ENCODE results near the gene LINC01488. TPM values are rescaled to one million over a fixed set of nuclear protein-coding genes. Genes with fewer than 3 reads are reported as not detected.

The LINC01488 gene
- polyA plus RNA-seq, 3 donors from 2014 or later = not detected

DNA sequence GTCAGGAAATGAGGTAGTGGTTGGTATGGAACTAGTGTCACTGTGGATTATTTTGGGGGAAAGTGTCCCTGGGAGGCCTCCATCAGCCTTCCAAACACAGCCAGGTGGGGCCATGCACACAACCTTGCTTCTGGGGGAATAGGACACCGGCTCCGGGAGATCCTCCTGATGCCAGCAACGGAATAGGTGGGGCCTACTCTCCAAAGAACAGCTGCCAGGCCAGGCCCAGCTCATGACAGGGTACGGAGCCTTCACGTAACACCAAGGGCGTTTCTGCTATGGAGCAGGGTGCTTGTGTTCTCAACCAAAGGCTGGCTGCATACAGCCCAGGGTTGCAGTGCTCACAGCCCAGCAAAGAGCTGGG lies 30.6 kb upstream of the LINC01488 start:
- Mint-ChIP-seq H3K36me3 (peaks cover 0 to 5% (median 0%) of the 10 kb centered on the region in 3 donors), H3K4me1 (no peaks in the 10 kb centered on the region), H3K4me3 (no peak overlapping the region), H3K27me3 (ENCODE audit: low read depth in 3 of 3) (peaks cover 9 to 11% (median 10%) of the 10 kb centered on the region in 3 donors), H3K27ac (no peak overlapping the region), H3K9me3 (no peaks in the 10 kb centered on the region)
- DNase-seq = no peak

DNA sequence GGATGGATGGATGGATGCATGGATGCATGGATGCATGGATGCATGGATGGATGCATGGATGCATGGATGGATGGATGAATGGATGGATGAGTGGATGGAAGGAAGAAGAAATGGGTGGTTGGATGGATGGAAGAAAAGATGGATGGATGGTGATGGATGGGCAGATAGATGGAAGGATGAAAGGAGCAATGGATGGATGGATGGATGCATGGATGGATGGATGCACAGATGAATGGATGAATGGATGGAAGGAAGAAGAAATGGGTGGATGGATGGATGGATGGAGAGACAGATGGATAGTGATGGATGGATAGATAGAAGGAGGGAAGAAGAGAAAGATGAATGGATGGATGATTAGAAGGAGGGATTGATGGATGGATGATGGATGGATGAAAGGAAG lies 30.2 kb upstream of the LINC01488 start:
- no peaks in the 10 kb centered on the region for H3K4me1 Mint-ChIP-seq
- no peak overlapping the region for H3K4me3 Mint-ChIP-seq
- DNase-seq = no peak
- H3K27me3 Mint-ChIP-seq (ENCODE audit: low read depth in 3 of 3) = peaks cover 9 to 11% (median 10%) of the 10 kb centered on the region in 3 donors
- peaks cover 0 to 2% (median 0%) of the 10 kb centered on the region in 6 donors for H3K9me3 Mint-ChIP-seq
- H3K36me3 Mint-ChIP-seq = peaks cover 0 to 5% (median 0%) of the 10 kb centered on the region in 3 donors
- no peak overlapping the region for H3K27ac Mint-ChIP-seq

DNA sequence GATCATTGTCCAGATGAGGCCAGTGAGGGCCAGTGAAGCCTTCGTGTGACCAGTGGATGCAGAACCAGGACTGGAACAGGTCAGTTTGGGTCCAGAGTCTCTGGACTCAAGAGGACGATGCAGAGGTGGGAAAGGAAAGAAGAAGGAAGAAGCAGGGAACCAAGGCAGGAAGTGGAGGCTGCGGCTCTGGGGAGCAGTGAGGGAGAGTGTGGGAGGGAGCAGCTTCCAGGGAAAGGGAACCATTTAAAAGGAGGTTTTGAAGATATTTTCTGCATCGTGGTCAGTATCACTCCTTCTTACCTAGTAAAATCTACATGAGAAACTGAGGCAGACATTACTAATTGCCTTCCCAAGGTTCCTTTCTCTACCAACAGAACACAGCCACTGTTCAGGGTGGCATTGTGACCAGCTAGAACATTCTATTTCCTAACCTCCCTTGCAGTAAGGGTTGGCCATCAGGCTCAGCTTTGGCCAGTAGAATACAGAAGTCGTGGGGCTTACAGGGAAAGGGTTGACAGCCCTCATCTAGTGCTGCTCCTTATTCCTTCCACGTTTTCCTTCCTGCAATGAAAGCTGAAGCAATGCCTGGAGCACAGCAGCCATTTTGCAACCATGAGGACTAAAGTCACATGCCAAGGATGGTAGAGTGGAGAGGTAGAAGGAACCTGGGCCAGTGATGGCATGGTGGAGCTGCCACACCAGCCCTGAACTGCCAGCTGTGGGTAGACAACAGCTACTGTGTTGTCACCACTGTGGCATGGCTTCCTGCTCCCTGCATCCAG lies 29.1 kb upstream of the LINC01488 start:
- Mint-ChIP-seq H3K27me3 (ENCODE audit: low read depth in 3 of 3) (peaks cover 9 to 11% (median 10%) of the 10 kb centered on the region in 3 donors), H3K9me3 (peaks cover 0 to 5% (median 0%) of the 10 kb centered on the region in 6 donors), H3K36me3 (peaks cover 0 to 5% (median 0%) of the 10 kb centered on the region in 3 donors), H3K27ac (peak overlapping the region in 1 of 6 donors; percentile 68), H3K4me1 (no peaks in the 10 kb centered on the region), H3K4me3 (no peak overlapping the region)
- no peak for DNase-seq

DNA sequence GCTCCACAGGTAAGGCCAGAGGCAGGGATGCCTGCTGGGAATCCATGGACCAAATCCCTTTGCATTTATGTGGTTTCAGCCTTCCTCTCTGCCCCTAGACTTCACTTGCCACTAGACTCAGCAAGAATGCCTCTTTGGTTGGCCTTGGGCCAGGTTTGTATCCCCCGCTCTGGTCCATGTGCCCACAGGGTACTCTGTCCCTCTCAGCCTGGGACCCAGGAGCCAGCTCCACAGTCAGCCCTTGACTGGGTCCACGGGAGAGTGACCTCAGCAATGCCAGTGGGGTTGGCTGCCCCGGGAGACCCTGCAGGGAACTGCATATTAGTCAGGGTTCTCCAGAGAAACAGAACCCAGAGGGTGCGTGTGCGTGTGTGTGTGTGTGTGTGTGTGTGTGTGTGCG lies 28.3 kb upstream of the LINC01488 start:
- no peak overlapping the region for H3K4me3 Mint-ChIP-seq
- no peaks in the 10 kb centered on the region for H3K4me1 Mint-ChIP-seq
- peaks cover 0 to 5% (median 0%) of the 10 kb centered on the region in 6 donors for H3K9me3 Mint-ChIP-seq
- peaks cover 0 to 5% (median 0%) of the 10 kb centered on the region in 3 donors for H3K36me3 Mint-ChIP-seq
- no peak for DNase-seq
- H3K27me3 Mint-ChIP-seq (ENCODE audit: low read depth in 3 of 3) = peaks cover 8 to 10% (median 9%) of the 10 kb centered on the region in 3 donors
- H3K27ac Mint-ChIP-seq = no peak overlapping the region

DNA sequence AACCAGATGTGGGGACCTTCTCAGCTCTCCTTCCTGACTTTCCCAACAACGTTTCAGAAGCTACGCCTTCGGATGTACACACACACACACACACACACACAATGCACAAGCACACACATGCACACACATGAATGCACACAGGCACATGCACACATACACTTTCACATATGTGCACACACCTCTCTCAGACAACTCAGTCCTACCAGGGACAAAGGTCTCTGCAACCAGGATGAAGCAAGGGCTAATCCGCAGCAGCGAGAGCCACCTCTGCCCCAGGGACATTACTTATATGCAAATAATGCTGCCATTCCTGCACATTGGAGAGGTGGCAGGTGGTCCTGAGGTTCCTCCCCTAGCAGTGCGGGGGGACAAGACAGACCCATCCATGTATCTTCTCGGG lies 27.4 kb upstream of the LINC01488 start:
- H3K36me3 Mint-ChIP-seq = peaks cover 0 to 5% (median 0%) of the 10 kb centered on the region in 3 donors
- DNase-seq = no peak
- no peak overlapping the region for H3K27ac Mint-ChIP-seq
- peaks cover 0 to 5% (median 0%) of the 10 kb centered on the region in 6 donors for H3K9me3 Mint-ChIP-seq
- peaks cover 8 to 10% (median 9%) of the 10 kb centered on the region in 3 donors for H3K27me3 Mint-ChIP-seq (ENCODE audit: low read depth in 3 of 3)
- no peak overlapping the region for H3K4me3 Mint-ChIP-seq
- no peaks in the 10 kb centered on the region for H3K4me1 Mint-ChIP-seq

DNA sequence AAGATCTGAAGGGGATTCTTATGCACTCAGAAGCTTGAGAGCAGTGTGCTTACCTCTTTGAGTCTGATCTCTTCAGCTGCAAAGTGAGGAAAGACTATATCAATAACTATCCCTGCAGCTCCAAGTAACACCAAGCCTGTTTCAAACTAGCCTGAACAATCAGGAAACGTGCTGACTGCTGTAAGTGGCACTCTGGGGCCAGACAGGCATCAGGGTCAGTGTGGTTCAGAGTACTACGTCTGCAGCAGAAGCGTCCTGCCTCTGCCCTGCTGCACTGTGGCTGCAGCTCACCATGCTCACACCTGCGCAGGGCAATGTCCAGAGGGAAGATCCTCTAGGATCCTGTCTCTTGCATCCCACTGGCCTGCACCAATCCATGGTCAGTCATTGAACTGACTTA lies 25.5 kb upstream of the LINC01488 start:
- DNase-seq = no peak
- H3K9me3 Mint-ChIP-seq = peaks cover 0 to 6% (median 0%) of the 10 kb centered on the region in 6 donors

DNA sequence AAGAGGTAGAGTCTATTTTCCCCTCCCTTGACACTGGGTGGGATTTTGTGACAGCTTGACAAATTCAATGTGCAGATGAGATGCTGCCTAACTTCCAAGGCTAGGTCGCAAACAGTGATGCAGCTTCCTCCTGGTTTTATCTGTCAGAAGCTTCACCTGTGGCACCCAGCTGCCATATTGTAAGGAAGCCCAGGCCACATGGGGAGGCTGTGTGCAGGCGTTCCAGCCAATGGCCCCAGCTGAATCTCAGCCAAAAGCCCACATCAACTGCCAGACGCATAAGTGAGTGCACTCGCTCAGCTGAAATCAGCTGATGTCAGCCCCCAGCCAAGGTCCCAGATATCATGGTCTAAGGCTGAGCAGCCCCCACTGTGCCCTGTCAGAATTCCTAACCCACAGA lies 24.8 kb upstream of the LINC01488 start:
- no peak for DNase-seq
- Mint-ChIP-seq H3K4me3 (no peak overlapping the region), H3K4me1 (no peaks in the 10 kb centered on the region), H3K9me3 (peaks cover 0 to 6% (median 0%) of the 10 kb centered on the region in 6 donors), H3K36me3 (no peaks in the 10 kb centered on the region), H3K27ac (no peak overlapping the region), H3K27me3 (ENCODE audit: low read depth in 3 of 3) (peaks cover 3 to 8% (median 7%) of the 10 kb centered on the region in 3 donors)

More for the DNA sequence above, 25.5 kb upstream of the LINC01488 start:
- H3K36me3 Mint-ChIP-seq = peaks cover 0 to 5% (median 0%) of the 10 kb centered on the region in 3 donors
- H3K27me3 Mint-ChIP-seq (ENCODE audit: low read depth in 3 of 3) = peaks cover 4 to 7% (median 7%) of the 10 kb centered on the region in 3 donors
- H3K4me3 Mint-ChIP-seq = no peak overlapping the region
- no peak overlapping the region for H3K27ac Mint-ChIP-seq
- no peaks in the 10 kb centered on the region for H3K4me1 Mint-ChIP-seq

DNA sequence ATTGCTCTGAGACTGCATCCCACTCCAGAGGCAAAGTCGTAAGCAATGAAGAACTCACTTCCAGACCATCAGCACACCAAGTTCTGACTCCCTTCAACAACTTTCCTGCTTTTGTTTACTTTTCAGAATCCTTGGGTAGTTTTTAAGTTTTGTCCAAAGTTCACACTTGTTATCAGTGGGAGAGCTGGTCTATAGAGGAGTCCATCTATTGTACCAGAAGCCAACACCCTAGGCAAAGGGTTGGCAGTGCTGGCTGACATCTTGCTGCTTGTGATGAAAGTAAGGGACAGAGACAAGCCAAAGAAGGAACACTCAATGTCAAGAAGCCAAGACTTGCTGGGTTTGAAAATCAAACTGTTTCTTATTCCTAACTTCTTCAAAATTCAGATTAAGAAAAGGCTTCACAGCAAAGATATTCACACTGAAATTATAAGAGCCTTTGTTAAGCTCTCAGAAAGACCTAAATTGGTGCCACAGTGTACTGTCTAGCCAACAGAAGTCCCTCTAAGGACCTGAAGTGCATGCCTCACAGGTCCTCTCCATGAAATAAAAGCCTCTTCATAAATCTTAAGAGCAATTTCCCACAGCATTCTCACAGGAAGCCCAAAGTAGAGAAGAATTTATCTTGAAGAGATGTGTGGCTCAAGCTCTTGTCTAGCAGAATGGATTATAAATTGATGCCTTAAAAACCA lies 21.5 kb upstream of the LINC01488 start:
- Mint-ChIP-seq H3K4me1 (no peaks in the 10 kb centered on the region), H3K27me3 (ENCODE audit: low read depth in 3 of 3) (peaks cover 5 to 8% (median 7%) of the 10 kb centered on the region in 3 donors), H3K27ac (no peak overlapping the region), H3K9me3 (peaks cover 0 to 6% (median 0%) of the 10 kb centered on the region in 6 donors), H3K36me3 (no peaks in the 10 kb centered on the region), H3K4me3 (no peak overlapping the region)
- DNase-seq = no peak

DNA sequence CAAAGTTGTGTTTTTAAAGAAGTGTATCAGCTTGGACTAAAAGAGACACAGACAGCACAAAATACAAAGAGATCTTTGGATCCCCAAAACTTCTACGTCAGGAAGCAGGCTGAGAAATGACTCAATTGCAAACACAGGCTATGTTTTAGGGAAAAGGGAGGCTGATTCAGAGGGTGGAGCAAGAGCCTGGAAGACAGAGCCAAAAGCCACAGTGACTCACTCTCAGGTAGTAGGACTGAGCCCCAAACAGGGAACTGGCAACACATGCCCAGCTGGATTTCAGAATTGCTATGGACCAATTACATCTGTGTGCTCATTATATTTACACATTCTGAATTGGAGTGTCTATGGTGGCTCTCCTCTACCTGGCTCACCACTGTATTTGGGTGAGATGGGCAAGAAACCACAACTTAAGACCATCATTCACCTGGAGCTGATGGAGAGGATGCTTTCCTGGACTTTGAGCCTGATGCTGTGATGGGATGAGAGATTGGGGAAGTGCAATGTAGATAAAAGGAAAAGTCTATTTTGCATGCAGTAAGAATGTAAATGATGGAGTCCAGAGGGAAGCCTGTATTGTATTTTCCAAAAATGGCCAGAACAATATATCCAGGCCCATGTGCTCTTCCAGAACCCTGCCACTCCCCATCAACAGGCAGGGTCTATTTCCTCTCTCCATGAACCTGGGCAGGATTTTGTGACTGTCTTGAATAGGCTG lies 20.8 kb upstream of the LINC01488 start:
- Mint-ChIP-seq H3K4me3 (no peak overlapping the region), H3K27ac (no peak overlapping the region), H3K36me3 (no peaks in the 10 kb centered on the region), H3K9me3 (peaks cover 0 to 6% (median 0%) of the 10 kb centered on the region in 6 donors), H3K27me3 (ENCODE audit: low read depth in 3 of 3) (peaks cover 4 to 8% (median 7%) of the 10 kb centered on the region in 3 donors), H3K4me1 (no peaks in the 10 kb centered on the region)
- no peak for DNase-seq

DNA sequence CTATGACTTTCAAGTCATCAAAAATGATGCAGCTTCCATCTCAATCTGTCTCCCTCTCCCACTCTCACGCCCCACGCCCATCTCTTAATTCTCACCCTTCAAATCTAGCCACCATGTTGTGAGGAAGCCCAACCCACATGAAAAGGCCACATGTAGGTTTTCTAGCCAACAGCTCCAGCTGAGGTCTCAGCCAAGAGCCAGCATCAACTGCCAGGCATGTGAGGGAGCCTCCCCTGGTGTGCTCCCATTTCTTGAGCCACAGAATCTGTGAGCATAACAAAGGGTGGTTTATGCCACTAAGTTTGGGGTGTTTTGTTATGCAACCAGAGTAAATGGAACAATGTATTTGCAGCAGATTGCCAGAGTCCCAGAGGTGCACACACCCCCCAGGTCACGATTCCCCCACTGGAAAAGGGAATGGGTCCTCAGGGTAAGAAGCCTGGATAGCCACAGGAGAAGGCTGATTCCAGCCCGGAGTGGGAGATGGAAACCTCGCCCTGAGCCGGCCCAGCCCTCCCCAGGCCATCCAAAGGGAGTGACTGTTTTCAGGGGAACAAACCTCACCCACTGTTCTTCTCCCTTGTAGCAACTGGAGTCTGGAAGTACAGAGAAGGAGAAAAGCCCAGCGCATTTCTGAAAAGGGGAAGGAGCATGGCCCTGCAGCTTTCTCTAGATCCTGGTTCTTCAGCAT lies 20.0 kb upstream of the LINC01488 start:
- H3K4me3 Mint-ChIP-seq = no peak overlapping the region
- H3K4me1 Mint-ChIP-seq = no peaks in the 10 kb centered on the region
- peaks cover 0 to 5% (median 0%) of the 10 kb centered on the region in 6 donors for H3K9me3 Mint-ChIP-seq
- H3K36me3 Mint-ChIP-seq = no peaks in the 10 kb centered on the region
- peaks cover 4 to 8% (median 7%) of the 10 kb centered on the region in 3 donors for H3K27me3 Mint-ChIP-seq (ENCODE audit: low read depth in 3 of 3)
- H3K27ac Mint-ChIP-seq = no peak overlapping the region
- DNase-seq = no peak

DNA sequence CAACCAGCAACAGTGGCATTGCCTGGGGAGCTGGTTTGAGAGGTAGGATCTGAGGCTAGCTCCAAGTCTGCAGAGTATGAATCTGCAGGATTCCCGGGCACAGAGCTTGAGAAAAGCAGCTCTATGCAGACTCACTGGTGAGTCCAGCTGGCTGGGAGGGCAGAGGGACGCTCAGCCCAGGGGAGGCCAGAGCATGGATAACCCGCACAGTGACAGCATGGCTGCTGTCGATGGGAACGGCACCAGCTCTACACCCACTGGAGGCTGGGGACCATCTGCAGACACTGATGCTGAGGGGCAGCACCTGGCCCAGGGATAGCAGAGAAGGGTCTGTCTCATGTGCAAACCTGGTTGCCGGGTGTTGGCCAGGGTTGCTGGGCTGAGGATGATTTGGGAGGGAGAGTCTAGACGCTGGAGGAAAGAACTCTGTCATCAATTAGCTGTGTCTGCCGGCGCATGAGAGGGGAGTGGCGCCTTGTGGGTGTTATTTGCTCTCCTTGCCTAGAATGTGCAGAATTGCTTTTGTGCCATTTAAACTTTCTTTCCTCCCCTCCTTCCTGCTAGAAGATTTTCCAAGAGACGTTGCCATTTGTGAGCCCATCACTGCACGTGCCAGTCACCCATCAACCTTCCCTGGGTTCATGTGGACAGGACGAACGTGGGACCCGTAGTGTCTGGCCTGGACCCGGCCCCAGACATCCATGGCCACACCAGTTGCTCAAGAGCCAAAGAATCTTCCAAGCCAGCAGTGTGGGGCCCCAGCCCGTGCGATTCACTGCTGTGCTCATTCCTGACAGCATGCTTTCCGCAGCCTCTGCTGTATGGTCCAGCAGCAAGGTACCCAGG lies 19.1 kb upstream of the LINC01488 start:
- DNase-seq = no peak
- Mint-ChIP-seq H3K27ac (no peak overlapping the region), H3K36me3 (no peaks in the 10 kb centered on the region), H3K9me3 (peaks cover 0 to 4% (median 0%) of the 10 kb centered on the region in 6 donors), H3K4me1 (no peaks in the 10 kb centered on the region), H3K4me3 (no peak overlapping the region), H3K27me3 (ENCODE audit: low read depth in 3 of 3) (peaks cover 4 to 8% (median 7%) of the 10 kb centered on the region in 3 donors)

DNA sequence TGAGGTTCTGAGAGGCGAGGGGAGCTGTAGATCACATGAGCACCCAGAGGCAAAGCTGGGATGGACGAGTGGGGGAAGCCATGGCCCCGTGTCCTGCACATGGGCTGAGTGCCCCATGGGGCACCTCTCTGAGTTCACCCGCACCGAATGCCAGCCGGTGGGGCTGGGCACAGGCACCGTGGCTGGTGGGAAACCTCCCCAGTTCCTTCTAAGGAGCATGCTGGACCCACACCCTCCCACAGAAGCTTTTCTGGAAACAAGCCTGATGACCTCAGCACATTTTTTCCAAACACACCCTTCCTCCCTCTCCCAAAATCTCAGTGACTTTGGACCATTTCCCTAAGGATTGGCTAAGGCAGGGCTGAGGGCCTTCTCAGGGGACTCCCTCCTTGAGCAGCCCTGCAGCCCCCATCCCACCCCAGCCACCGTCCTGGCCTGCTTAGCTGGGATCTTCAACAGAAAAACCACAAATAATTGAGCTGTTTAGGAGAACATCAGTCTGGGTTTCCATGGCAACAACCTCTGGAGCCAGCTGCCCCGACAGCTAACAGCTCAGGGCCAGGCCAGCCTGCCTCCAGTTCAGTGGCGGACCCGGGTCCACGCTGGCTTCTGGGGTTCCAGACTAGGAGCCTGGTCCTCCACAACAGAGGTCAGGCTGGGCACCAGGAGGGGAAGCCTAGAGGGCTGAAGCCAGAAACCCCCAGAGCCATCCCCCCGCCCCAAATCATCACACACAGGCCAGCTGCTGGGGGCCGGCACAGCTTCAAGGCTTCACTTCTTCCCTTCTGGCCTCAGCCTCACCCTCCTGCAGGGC lies 18.1 kb upstream of the LINC01488 start:
- peaks cover 0 to 4% (median 0%) of the 10 kb centered on the region in 6 donors for H3K9me3 Mint-ChIP-seq

More for the DNA sequence above, 18.1 kb upstream of the LINC01488 start:
- H3K4me1 Mint-ChIP-seq = no peaks in the 10 kb centered on the region
- H3K4me3 Mint-ChIP-seq = no peak overlapping the region
- no peaks in the 10 kb centered on the region for H3K36me3 Mint-ChIP-seq
- H3K27ac Mint-ChIP-seq = no peak overlapping the region
- DNase-seq = no peak
- peaks cover 4 to 11% (median 8%) of the 10 kb centered on the region in 3 donors for H3K27me3 Mint-ChIP-seq (ENCODE audit: low read depth in 3 of 3)
